Suprapubic skin (tissue), 4 donors: ENCODE data around the gene SHISA4. TPM values are rescaled to one million over a fixed set of nuclear protein-coding genes. Genes with fewer than 3 reads are reported as not detected.

Experiments
- DNase-seq, 2 donors: peaks; one replicate each; pipeline ENCODE4 v3.0.0-alpha.2; 2019; ENCODE audit warnings: low spot score in 2 of 2
- H3K27ac ChIP-seq: fragments of 200-600 bp; sonication (generic); one replicate; pipeline ENCODE4 v1.5.1; 2019
- H3K27me3 ChIP-seq: fragments of 200-600 bp; sonication (generic); one replicate; pipeline ENCODE4 v1.5.1; 2019
- H3K36me3 ChIP-seq: fragments of 200-600 bp; sonication (generic); one replicate; pipeline ENCODE4 v1.5.1; 2019
- H3K4me1 ChIP-seq: fragments of 200-600 bp; sonication (generic); one replicate; pipeline ENCODE4 v1.5.1; 2019
- H3K4me3 ChIP-seq: fragments of 200-600 bp; sonication (generic); one replicate; pipeline ENCODE4 v1.5.1; 2019; ENCODE audit warnings: mild to moderate bottlenecking
- H3K9me3 ChIP-seq: fragments of 200-600 bp; sonication (generic); one replicate; pipeline ENCODE4 v1.5.1; 2019
- CTCF ChIP-seq, 2 donors: fragments of 200-600 bp in 1 of 2; fragments of 450-650 bp in 1 of 2; sonication (generic) in 1 of 2; IDR thresholded peaks; one replicate each; pipeline ENCODE4 v1.5.1; 2016 to 2019; ENCODE audit warnings: antibody characterized with exemption in 2 of 2, mild to moderate bottlenecking in 1 of 2, moderate library complexity in 1 of 2
- EP300 ChIP-seq: sonication (generic); formaldehyde crosslinking; IDR thresholded peaks from one replicate; pipeline ENCODE4 v1.6.1; 2017; ENCODE audit warnings: antibody characterized with exemption
- POLR2A ChIP-seq, 2 donors: fragments of 450-650 bp; IDR thresholded peaks; one replicate each; pipeline ENCODE4 v1.6.1; 2017; ENCODE audit warnings: antibody characterized with exemption in 2 of 2, mild to moderate bottlenecking in 2 of 2, moderate library complexity in 2 of 2
- POLR2AphosphoS5 ChIP-seq, 3 donors: sonication (generic); formaldehyde crosslinking; IDR thresholded peaks; one replicate each; pipeline ENCODE4 v1.6.1; 2017; ENCODE audit warnings: antibody characterized with exemption in 3 of 3
- WGBS: methylation state at CpG from one replicate; pipeline ENCODE4 v1.1.5; 2018; 5-methylcytosine and 5-hydroxymethylcytosine counted together
- total RNA-seq, 4 donors: library from RNA; depleted of rRNA; stranded (reverse); fragments of >200 nt; gene quantifications; one replicate each; pipeline ENCODE4 v1.1.0, GENCODE V29; 2016

SHISA4 gene
- total RNA-seq, 4 donors from 2014 or later, result 5.3 to 19.4 (median 6.7) TPM

DNA sequence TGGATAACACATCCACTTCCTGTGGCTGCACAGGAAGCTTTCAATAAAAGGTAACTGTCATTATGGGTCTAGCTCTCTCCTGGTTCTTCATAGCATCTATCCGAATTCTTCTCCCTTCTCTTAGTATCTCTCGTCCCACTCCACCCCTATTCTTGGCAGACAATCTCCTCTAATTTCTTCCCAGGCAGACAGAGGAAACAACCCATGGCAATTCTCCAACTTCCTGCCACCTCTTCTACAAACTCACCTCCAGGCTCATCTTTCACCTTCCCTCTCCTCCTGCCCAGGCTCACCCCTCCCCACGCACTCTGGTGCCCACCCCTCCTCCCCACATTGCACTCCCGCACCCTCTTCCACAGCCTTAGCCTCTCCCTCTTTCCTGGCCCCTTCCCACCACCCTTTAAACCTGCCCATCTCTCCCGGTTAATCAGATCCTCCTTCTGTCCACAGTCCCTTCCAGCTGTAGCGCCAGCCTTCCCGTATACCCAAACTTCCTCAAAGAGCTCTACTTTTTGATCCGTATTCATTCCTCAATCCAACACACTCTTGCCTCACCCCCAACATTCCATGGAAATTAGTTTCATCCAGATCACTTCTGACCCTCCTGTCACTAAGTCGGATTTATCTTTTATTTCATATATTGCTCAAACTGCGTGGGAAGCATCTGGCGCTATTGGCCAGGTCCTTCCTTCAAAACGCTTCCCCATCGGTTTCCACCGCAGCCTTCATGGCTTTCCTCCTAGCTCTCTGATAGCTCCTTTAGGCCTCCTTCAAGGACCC, 25.9 kb downstream of the SHISA4 start:
- Histone ChIP-seq H3K27ac (peak overlapping the region; percentile 8), H3K9me3 (no peaks in the 10 kb centered on the region), H3K4me1 (peaks cover 21% of the 10 kb centered on the region), H3K4me3 (no peak overlapping the region), H3K27me3 (no peaks in the 10 kb centered on the region), H3K36me3 (no peaks in the 10 kb centered on the region)
- no peak for TF ChIP-seq POLR2A (IDR thresholded peaks at IDR 0.05)
- no peak for TF ChIP-seq POLR2AphosphoS5 (IDR thresholded peaks at IDR 0.05)
- no peak for TF ChIP-seq CTCF (IDR thresholded peaks at IDR 0.05)
- no peak for TF ChIP-seq EP300
- no peak for DNase-seq
- 61% methylated on average over 13 of the region's 14 CpGs for WGBS

GRCh38 chr1:201916649-201917249, 28.1 kb downstream of the SHISA4 start:
- H3K4me3 ChIP-seq, result no peak overlapping the region
- H3K36me3 ChIP-seq, result no peaks in the 10 kb centered on the region
- TF ChIP-seq POLR2AphosphoS5 (IDR thresholded peaks at IDR 0.05) (peak in 1 of 3 donors; percentile 21), EP300 (no peak), CTCF (IDR thresholded peaks at IDR 0.05) (no peak), POLR2A (IDR thresholded peaks at IDR 0.05) (no peak)
- no peak for DNase-seq
- H3K27me3 ChIP-seq, result no peaks in the 10 kb centered on the region
- H3K9me3 ChIP-seq, result no peaks in the 10 kb centered on the region
- peak overlapping the region; percentile 85 for H3K27ac ChIP-seq
- peaks cover 21% of the 10 kb centered on the region for H3K4me1 ChIP-seq
- WGBS, result 35% methylated on average over 11 of the region's 11 CpGs

- 62% methylated on average over 7 of the region's 7 CpGs for WGBS
- H3K9me3 ChIP-seq, result no peaks in the 10 kb centered on the region
- TF ChIP-seq POLR2A (IDR thresholded peaks at IDR 0.05) (no peak), EP300 (peak; percentile 7)
- H3K4me1 ChIP-seq, result peaks cover 21% of the 10 kb centered on the region
- no peak for DNase-seq
- H3K4me3 ChIP-seq, result no peak overlapping the region
- H3K36me3 ChIP-seq, result no peaks in the 10 kb centered on the region
- H3K27me3 ChIP-seq, result no peaks in the 10 kb centered on the region
- H3K27ac ChIP-seq, result peak overlapping the region; percentile 85
Measured at GRCh38 chr1:201917362-201918033, 28.8 kb downstream of the SHISA4 start.

- H3K9me3 ChIP-seq, result no peaks in the 10 kb centered on the region
- no peaks in the 10 kb centered on the region for H3K27me3 ChIP-seq
- no peak for TF ChIP-seq POLR2AphosphoS5 (IDR thresholded peaks at IDR 0.05)
- TF ChIP-seq CTCF (IDR thresholded peaks at IDR 0.05), result no peak
- no peak for TF ChIP-seq POLR2A (IDR thresholded peaks at IDR 0.05)
- TF ChIP-seq EP300, result no peak
- no peaks in the 10 kb centered on the region for H3K36me3 ChIP-seq
- peak overlapping the region; percentile 85 for H3K27ac ChIP-seq
- no peak overlapping the region for H3K4me3 ChIP-seq
- H3K4me1 ChIP-seq, result peaks cover 21% of the 10 kb centered on the region
- WGBS, result 87% methylated on average over 5 of the region's 5 CpGs
- DNase-seq, result no peak
Measured at GRCh38 chr1:201918343-201918742, 29.6 kb downstream of the SHISA4 start.

DNA sequence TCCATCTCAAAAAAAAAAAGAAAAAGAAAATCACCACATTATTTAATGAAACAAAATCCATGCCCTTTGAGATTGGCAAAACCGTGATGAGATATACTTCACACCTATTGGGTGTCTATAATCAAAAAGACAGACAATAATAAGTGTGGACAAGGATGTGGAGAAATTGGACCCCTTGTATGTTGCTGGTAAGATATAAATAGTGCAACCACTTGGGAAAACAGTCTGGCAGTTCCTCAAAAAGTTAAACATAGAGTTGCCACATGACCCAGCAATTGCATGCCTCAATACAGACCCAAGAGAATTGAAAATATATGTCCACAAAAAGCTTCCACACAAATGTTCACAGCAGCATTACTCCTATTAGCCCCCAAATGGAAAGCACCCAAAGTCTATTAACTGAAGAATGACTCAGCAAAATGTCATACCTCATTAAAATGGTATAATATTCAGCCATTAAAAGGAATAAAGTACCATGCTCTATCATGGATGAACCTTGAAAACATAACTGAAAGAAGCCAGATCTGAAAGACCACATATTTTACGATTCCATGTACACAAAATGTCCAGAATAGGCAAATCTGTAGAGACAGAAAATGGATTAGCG, 33.4 kb downstream of the SHISA4 start:
- 92% methylated on average over 3 of the region's 3 CpGs for WGBS
- H3K27me3 ChIP-seq, result no peaks in the 10 kb centered on the region
- H3K27ac ChIP-seq, result no peak overlapping the region

More for the DNA sequence above, 33.4 kb downstream of the SHISA4 start:
- DNase-seq, result no peak
- H3K4me1 ChIP-seq, result peaks cover 11% of the 10 kb centered on the region
- TF ChIP-seq CTCF (IDR thresholded peaks at IDR 0.05) (no peak), EP300 (no peak), POLR2A (IDR thresholded peaks at IDR 0.05) (no peak), POLR2AphosphoS5 (IDR thresholded peaks at IDR 0.05) (no peak)
- no peaks in the 10 kb centered on the region for H3K9me3 ChIP-seq
- H3K36me3 ChIP-seq, result no peaks in the 10 kb centered on the region
- H3K4me3 ChIP-seq, result no peak overlapping the region
